GM06990 (cell line): ENCODE data around the gene ISM1.

Experiments used
- DNase-seq: peaks from one replicate; pipeline ENCODE4 v3.0.0-alpha.2; 2011; ENCODE audit not compliant: insufficient read length; ENCODE audit errors: extremely low read depth
- H3K27me3 ChIP-seq: replicated peaks from 2 replicates; pipeline ENCODE4 v1.6.0; 2011; ENCODE audit warnings: low read length; ENCODE audit not compliant: control insufficient read depth, insufficient read depth
- H3K36me3 ChIP-seq: 2 replicates; pipeline ENCODE4 v1.5.1; 2011; ENCODE audit warnings: low read length; ENCODE audit not compliant: control insufficient read depth, insufficient read depth
- H3K4me3 ChIP-seq: replicated peaks from 2 replicates; pipeline ENCODE4 v1.5.1; 2011; ENCODE audit warnings: low read depth, mild to moderate bottlenecking, control low read depth, low read length
- CTCF ChIP-seq: IDR thresholded peaks from 2 replicates; pipeline ENCODE4 v1.5.1; 2011; ENCODE audit warnings: low read length, control low read depth, mild to moderate bottlenecking, inconsistent platforms; ENCODE audit not compliant: insufficient read depth, poor library complexity, severe bottlenecking

The ISM1 gene

GRCh38 chr20:13205425-13205824 lies 15.6 kb upstream of the ISM1 start:
- DNase-seq, result no peak
- Histone ChIP-seq H3K27me3 (no peaks in the 10 kb centered on the region; the same call in 1 of the 2 replicates), H3K4me3 (no peak overlapping the region), H3K36me3 (no peaks in the 10 kb centered on the region)
- TF ChIP-seq CTCF, result no peak

- no peaks in the 10 kb centered on the region; the same call in 1 of the 2 replicates for H3K27me3 ChIP-seq
- H3K36me3 ChIP-seq, result no peaks in the 10 kb centered on the region
- no peak overlapping the region for H3K4me3 ChIP-seq
- TF ChIP-seq CTCF, result no peak
- DNase-seq, result no peak
Measured at GRCh38 chr20:13205848-13206434, 15.1 kb upstream of the ISM1 start.

DNA sequence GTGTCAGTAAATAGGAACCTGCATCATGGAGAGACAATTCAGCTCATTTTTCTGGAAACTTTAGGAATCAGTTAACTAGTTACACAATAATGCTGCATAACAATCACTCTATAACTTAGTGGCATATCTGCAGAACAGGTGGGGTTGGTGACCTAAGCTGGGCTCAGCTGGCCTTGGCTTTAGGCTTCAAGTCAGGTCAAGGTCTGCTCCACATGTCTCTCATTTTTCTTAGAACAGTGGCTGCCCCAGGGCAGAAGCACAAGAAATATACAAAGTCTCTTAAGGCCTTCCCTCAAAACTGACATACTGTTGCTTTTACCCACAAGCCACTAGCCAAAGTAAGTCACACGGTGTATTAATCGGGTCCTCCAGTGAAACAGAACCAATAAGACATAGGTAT lies 14.1 kb upstream of the ISM1 start:
- TF ChIP-seq CTCF, result no peak
- no peak overlapping the region for H3K4me3 ChIP-seq
- DNase-seq, result no peak
- no peaks in the 10 kb centered on the region; the same call in 1 of the 2 replicates for H3K27me3 ChIP-seq
- H3K36me3 ChIP-seq, result no peaks in the 10 kb centered on the region

DNA sequence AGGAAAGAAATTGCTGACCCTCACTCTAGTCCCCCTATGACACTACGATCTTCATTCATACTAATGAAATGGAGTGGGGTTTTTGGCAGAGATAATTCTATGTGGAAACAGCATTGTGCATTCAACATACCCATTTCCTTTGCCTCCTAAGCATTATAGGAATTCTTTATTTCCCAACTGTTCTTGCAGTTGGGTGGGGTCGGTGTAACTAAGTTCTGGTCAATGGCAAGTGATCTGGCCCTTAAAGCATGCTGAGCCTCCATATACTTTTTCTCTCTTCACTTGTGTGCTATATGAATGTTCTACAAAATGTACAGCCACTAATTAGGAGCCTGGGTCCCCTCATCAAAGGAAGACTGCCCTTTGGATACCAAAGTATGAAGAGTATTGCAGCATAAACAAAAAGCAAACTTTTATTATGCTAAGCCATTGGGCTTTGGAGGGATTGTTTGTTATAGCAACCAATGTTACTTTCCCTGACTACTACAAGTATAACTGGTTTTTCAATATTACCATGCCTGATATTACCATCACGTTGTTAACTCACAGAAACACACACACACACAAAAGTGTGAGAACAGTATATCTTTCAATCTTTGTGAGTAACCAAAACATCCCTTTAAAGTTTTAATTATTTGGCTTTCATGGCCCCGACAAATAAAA lies 9.0 kb upstream of the ISM1 start:
- Histone ChIP-seq H3K36me3 (no peaks in the 10 kb centered on the region), H3K4me3 (no peak overlapping the region), H3K27me3 (no peaks in the 10 kb centered on the region; the same call in 1 of the 2 replicates)
- no peak for DNase-seq
- no peak for TF ChIP-seq CTCF

DNA sequence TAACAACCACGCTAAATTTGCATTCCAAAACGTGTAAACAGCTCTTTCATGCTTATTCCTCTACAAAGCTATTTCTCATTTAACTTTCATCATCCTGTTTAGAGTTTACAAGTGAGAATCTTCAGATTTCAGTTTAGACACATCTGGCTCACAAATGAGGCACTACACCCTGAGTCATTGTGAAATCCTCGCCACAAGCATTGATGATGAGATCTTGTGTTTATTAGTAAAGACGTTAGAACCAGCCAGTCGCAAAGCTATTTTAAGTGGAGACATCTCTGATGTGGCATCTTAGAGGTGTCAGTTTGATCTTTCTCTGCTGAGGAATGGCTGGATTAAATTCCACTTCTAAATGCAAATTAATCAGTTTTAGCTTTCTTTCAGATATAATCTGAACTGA lies 8.3 kb upstream of the ISM1 start:
- Histone ChIP-seq H3K27me3 (no peaks in the 10 kb centered on the region), H3K36me3 (no peaks in the 10 kb centered on the region), H3K4me3 (no peak overlapping the region)
- no peak for DNase-seq
- TF ChIP-seq CTCF, result no peak
